Measurements from ENCODE around the gene GRM5.

DNA sequence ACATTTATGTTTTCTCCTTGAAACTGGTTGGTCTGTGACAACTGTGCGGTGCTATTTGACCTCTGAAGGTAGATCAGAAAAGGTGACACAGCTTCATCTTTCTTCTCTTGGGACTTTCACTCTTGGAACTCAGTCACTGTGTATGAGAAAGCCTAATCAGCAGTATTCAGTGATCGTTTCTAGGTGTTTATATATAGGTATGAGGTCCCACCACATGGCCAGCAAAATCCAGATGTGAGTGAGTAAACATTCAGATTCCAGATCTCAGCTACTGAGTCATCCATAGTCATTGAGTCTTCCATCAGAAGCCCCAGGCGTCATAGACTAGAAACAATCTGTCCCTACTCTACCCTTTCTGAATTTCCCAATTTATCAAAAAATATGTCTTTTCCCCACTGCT is 610.9 kb downstream of the GRM5 start:
- TF ChIP-seq POLR2A (IDR thresholded peaks at IDR 0.05) (no peak), CTCF (IDR thresholded peaks at IDR 0.05) (no peak)

Data from thyroid gland (tissue), 4 donors.